ENCODE results near the gene OPCML.

DNA sequence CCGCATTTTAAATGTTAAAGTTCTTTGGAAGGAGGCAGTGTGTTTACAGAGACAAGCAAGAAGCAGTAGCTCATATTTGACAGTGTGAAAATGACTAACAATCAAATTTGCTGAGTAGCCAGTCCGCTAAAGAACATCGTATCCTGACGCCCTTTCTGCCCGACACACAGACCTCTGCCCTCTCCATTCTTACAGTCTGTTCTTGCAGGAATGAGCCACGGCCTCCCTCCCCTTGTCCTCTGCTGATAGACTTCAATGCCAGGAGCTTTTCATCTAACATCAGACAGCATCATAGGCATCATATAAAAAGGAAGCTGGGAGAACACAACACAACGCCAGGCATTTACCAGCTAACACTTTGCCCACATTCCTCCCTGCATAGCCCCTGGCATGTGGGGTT is 486.0 kb downstream of the OPCML start:
- TF ChIP-seq, protein P1, sequence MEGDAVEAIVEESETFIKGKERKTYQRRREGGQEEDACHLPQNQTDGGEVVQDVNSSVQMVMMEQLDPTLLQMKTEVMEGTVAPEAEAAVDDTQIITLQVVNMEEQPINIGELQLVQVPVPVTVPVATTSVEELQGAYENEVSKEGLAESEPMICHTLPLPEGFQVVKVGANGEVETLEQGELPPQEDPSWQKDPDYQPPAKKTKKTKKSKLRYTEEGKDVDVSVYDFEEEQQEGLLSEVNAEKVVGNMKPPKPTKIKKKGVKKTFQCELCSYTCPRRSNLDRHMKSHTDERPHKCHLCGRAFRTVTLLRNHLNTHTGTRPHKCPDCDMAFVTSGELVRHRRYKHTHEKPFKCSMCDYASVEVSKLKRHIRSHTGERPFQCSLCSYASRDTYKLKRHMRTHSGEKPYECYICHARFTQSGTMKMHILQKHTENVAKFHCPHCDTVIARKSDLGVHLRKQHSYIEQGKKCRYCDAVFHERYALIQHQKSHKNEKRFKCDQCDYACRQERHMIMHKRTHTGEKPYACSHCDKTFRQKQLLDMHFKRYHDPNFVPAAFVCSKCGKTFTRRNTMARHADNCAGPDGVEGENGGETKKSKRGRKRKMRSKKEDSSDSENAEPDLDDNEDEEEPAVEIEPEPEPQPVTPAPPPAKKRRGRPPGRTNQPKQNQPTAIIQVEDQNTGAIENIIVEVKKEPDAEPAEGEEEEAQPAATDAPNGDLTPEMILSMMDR (IDR thresholded peaks at IDR 0.05; ENCODE audit: low read length): no peak
- TF ChIP-seq EZH2 (optimal IDR thresholded peaks at IDR 0.05; ENCODE audit: low read depth, low read length): no peak
